Naive thymus-derived CD4-positive, alpha-beta T cell (primary cell): Measurements from ENCODE around the gene HIC1. TPM values are rescaled to one million over a fixed set of nuclear protein-coding genes. Genes with fewer than 3 reads are reported as not detected.
"Not testable (repeated sequence)": the region's sequence is repeated elsewhere in the genome, so short reads cannot be mapped to it uniquely, and the experiment has no call there.

Experiments
- ATAC-seq: fragments of 150-1000 bp; cut with Tn5 transposase; 2 replicates; pipeline ENCODE4 v1.10.0; 2021; ENCODE audit warnings: mild to moderate bottlenecking, moderate library complexity
- CTCF ChIA-PET: fragments of 350-600 bp; sonication (Branson Sonifier 250); formaldehyde crosslinking; loops from one replicate; lab custom pipeline; 2021; ENCODE audit warnings: antibody characterized with exemption; lab: Charles Lee
- POLR2A ChIA-PET: fragments of 350-600 bp; sonication (Branson Sonifier 250); formaldehyde crosslinking; loops from one replicate; lab custom pipeline; 2021; ENCODE audit warnings: antibody characterized with exemption, inconsistent platforms; lab: Charles Lee
- DNase-seq, 9 donors: peaks; one replicate each; pipeline versions ENCODE4 v3.0.0 to v3.0.0-alpha.2; 2020 to 2022; ENCODE audit warnings: mixed read lengths in 1 of 9
- H3K27ac ChIP-seq: one replicate; pipeline ENCODE4 v1.7.0; 2013; ENCODE audit warnings: mild to moderate bottlenecking, low read depth, low read length, moderate library complexity
- H3K27me3 ChIP-seq, 2 donors: one replicate each; pipeline ENCODE4 v1.7.0; 2013; ENCODE audit warnings: low read length in 2 of 2, mild to moderate bottlenecking in 2 of 2, moderate library complexity in 2 of 2; ENCODE audit not compliant: control insufficient read depth in 2 of 2, insufficient read depth in 2 of 2
- H3K36me3 ChIP-seq, 3 experiments: 1 replicate in 2 of 3; 2 replicates in 1 of 3; pipeline ENCODE4 v1.7.0; 2013; ENCODE audit warnings: low read length in 3 of 3, mild to moderate bottlenecking in 3 of 3, moderate library complexity in 1 of 3; ENCODE audit not compliant: insufficient read depth in 3 of 3, control insufficient read depth in 2 of 3
- H3K4me1 ChIP-seq, 2 donors: one replicate each; pipeline ENCODE4 v1.7.0; 2013; ENCODE audit warnings: low read length in 2 of 2, mild to moderate bottlenecking in 2 of 2, moderate library complexity in 1 of 2; ENCODE audit not compliant: control insufficient read depth in 2 of 2, insufficient read depth in 2 of 2
- H3K4me3 ChIP-seq: 2 replicates; pipeline ENCODE4 v1.7.0; 2013; ENCODE audit warnings: mild to moderate bottlenecking, low read length
- H3K9me3 ChIP-seq, 3 experiments: 1 replicate in 2 of 3; 2 replicates in 1 of 3; pipeline ENCODE4 v1.7.0; 2013; ENCODE audit warnings: low read length in 3 of 3; ENCODE audit not compliant: control insufficient read depth in 2 of 3
- H3K27ac Mint-ChIP-seq, 9 donors: one replicate each; pipeline ENCODE4 v1.8.0; 2020 to 2022; ENCODE audit warnings: mixed read lengths in 9 of 9, mild to moderate bottlenecking in 8 of 9, moderate library complexity in 5 of 9, inconsistent platforms in 2 of 9
- H3K27me3 Mint-ChIP-seq, 5 donors: one replicate each; pipeline ENCODE4 v1.8.0; 2021 to 2022; ENCODE audit warnings: mixed read lengths in 5 of 5, mild to moderate bottlenecking in 1 of 5
- H3K36me3 Mint-ChIP-seq, 5 donors: one replicate each; pipeline ENCODE4 v1.8.0; 2020 to 2022; ENCODE audit warnings: mixed read lengths in 5 of 5, mild to moderate bottlenecking in 3 of 5, inconsistent platforms in 1 of 5
- H3K4me1 Mint-ChIP-seq, 7 donors: one replicate each; pipeline ENCODE4 v1.8.0; 2020 to 2022; ENCODE audit warnings: mixed read lengths in 7 of 7, mild to moderate bottlenecking in 3 of 7, inconsistent platforms in 1 of 7
- H3K4me3 Mint-ChIP-seq, 10 donors: one replicate each; pipeline ENCODE4 v1.8.0; 2020 to 2022; ENCODE audit warnings: mild to moderate bottlenecking in 10 of 10, mixed read lengths in 10 of 10, moderate library complexity in 6 of 10, inconsistent platforms in 2 of 10
- H3K9me3 Mint-ChIP-seq, 11 donors: one replicate each; pipeline ENCODE4 v1.8.0; 2020 to 2022; ENCODE audit warnings: mixed read lengths in 11 of 11, mild to moderate bottlenecking in 4 of 11, inconsistent platforms in 1 of 11, moderate library complexity in 1 of 11
- intact Hi-C, 2 donors: fragments of 100-400 bp; cut with micrococcal nuclease; formaldehyde crosslinking; loops; one replicate each; pipeline ENCODE4 v1.15.1; 2023
- polyA plus RNA-seq, 2 donors: library from polyadenylated mRNA; unstranded; fragments of 300-500 nt; fragmentation: Illumina TruSeq; gene quantifications; one replicate each; pipeline ENCODE4 v1.2.3, GENCODE V29; 2021
- total RNA-seq, 6 experiments: library from RNA in 5 of 6; stranded (reverse) in 5 of 6; gene quantifications; 1 replicate in 5 of 6; 2 replicates in 1 of 6; pipeline ENCODE4 v1.2.3 and lab custom pipeline; 2021 to 2026

Gene HIC1
- total and polyA plus RNA-seq, 7 experiments from 2014 or later = 0.56 to 128 (median 1.7) TPM

GRCh38 chr17:2013220-2013993 is 41.5 kb upstream of the HIC1 start:
- H3K4me3 Mint-ChIP-seq, H3K27ac ChIP-seq, H3K9me3 Mint-ChIP-seq, intact Hi-C loops, H3K4me3 ChIP-seq, H3K27ac Mint-ChIP-seq, H3K36me3 ChIP-seq, ATAC-seq, CTCF ChIA-PET, H3K9me3 ChIP-seq, H3K4me1 Mint-ChIP-seq, DNase-seq, H3K36me3 Mint-ChIP-seq, POLR2A ChIA-PET, H3K27me3 ChIP-seq, H3K4me1 ChIP-seq: not testable (repeated sequence)
- peaks cover 0 to 24% (median 11%) of the 10 kb centered on the region in 5 donors for H3K27me3 Mint-ChIP-seq

- H3K36me3 ChIP-seq = no peaks in the 10 kb centered on the region
- intact Hi-C loops = no loop called here
- Mint-ChIP-seq H3K27me3 (peaks cover 0 to 28% (median 11%) of the 10 kb centered on the region in 5 donors), H3K36me3 (peaks cover 0 to 3% (median 0%) of the 10 kb centered on the region in 5 donors), H3K4me1 (peaks cover 0 to 4% (median 0%) of the 10 kb centered on the region in 7 donors), H3K27ac (no peak overlapping the region), H3K9me3 (no peaks in the 10 kb centered on the region), H3K4me3 (no peak overlapping the region)
- no peak overlapping the region for H3K4me3 ChIP-seq
- no peak for ATAC-seq
- H3K27ac ChIP-seq = no peak overlapping the region
- no peaks in the 10 kb centered on the region for H3K4me1 ChIP-seq
- DNase-seq = no peak
- no peaks in the 10 kb centered on the region for H3K27me3 ChIP-seq
- H3K9me3 ChIP-seq = no peaks in the 10 kb centered on the region
- ChIA-PET CTCF (no interaction called here), POLR2A (no interaction called here)
Observed at GRCh38 chr17:2013994-2014317, 40.9 kb upstream of the HIC1 start.

- DNase-seq (no peak), ATAC-seq (no peak)
- peaks cover 0 to 3% (median 0%) of the 10 kb centered on the region in 5 donors for H3K36me3 Mint-ChIP-seq
- Histone ChIP-seq H3K36me3 (no peaks in the 10 kb centered on the region), H3K9me3 (no peaks in the 10 kb centered on the region), H3K27ac (no peak overlapping the region), H3K27me3 (no peaks in the 10 kb centered on the region), H3K4me1 (no peaks in the 10 kb centered on the region), H3K4me3 (no peak overlapping the region)
- intact Hi-C loops = no loop called here
- ChIA-PET CTCF (no interaction called here), POLR2A (no interaction called here)
- peaks cover 7 to 40% (median 17%) of the 10 kb centered on the region in 5 donors for H3K27me3 Mint-ChIP-seq
- H3K27ac Mint-ChIP-seq = no peak overlapping the region
- peaks cover 0 to 4% (median 0%) of the 10 kb centered on the region in 7 donors for H3K4me1 Mint-ChIP-seq
- no peaks in the 10 kb centered on the region for H3K9me3 Mint-ChIP-seq
- no peak overlapping the region for H3K4me3 Mint-ChIP-seq
Observed at GRCh38 chr17:2015314-2015713, 39.6 kb upstream of the HIC1 start.

- ATAC-seq = no peak
- intact Hi-C loops = no loop called here
- CTCF ChIA-PET = no interaction called here
Observed at GRCh38 chr17:2016494-2016893, 38.4 kb upstream of the HIC1 start.

GRCh38 chr17:2017274-2017941 is 37.5 kb upstream of the HIC1 start:
- peaks cover 0 to 2% of the 10 kb centered on the region in 2 donors for H3K4me1 ChIP-seq
- ATAC-seq (no peak), DNase-seq (no peak)
- H3K9me3 ChIP-seq = no peaks in the 10 kb centered on the region
- no peak overlapping the region for H3K4me3 ChIP-seq
- ChIA-PET CTCF (no interaction called here), POLR2A (no interaction called here)
- no peaks in the 10 kb centered on the region for H3K36me3 ChIP-seq
- H3K27ac Mint-ChIP-seq = no peak overlapping the region
- H3K36me3 Mint-ChIP-seq = peaks cover 0 to under 1% (median 0%) of the 10 kb centered on the region in 5 donors
- H3K27me3 Mint-ChIP-seq = peaks cover 7 to 48% (median 17%) of the 10 kb centered on the region in 5 donors
- no peaks in the 10 kb centered on the region for H3K9me3 Mint-ChIP-seq
- no peak overlapping the region for H3K4me3 Mint-ChIP-seq
- intact Hi-C loops = no loop called here
- no peak overlapping the region for H3K27ac ChIP-seq
- H3K4me1 Mint-ChIP-seq = peaks cover 0 to 6% (median 1%) of the 10 kb centered on the region in 7 donors
- H3K27me3 ChIP-seq = no peaks in the 10 kb centered on the region

More at GRCh38 chr17:2016494-2016893, 38.4 kb upstream of the HIC1 start:
- Mint-ChIP-seq H3K4me3 (no peak overlapping the region), H3K4me1 (peaks cover 0 to 10% (median 0%) of the 10 kb centered on the region in 7 donors), H3K9me3 (no peaks in the 10 kb centered on the region), H3K27ac (no peak overlapping the region), H3K36me3 (peaks cover 0 to 3% (median 0%) of the 10 kb centered on the region in 5 donors), H3K27me3 (peaks cover 7 to 49% (median 18%) of the 10 kb centered on the region in 5 donors)
- DNase-seq = no peak
- H3K36me3 ChIP-seq = no peaks in the 10 kb centered on the region
- no peak overlapping the region for H3K27ac ChIP-seq
- POLR2A ChIA-PET = no interaction called here
- H3K9me3 ChIP-seq = no peaks in the 10 kb centered on the region
- no peak overlapping the region for H3K4me3 ChIP-seq
- no peaks in the 10 kb centered on the region for H3K4me1 ChIP-seq
- H3K27me3 ChIP-seq = no peaks in the 10 kb centered on the region

- Histone ChIP-seq H3K4me3 (no peak overlapping the region), H3K27me3 (peaks cover 0 to 3% of the 10 kb centered on the region in 2 donors), H3K36me3 (no peaks in the 10 kb centered on the region), H3K4me1 (peaks cover 0 to 12% of the 10 kb centered on the region in 2 donors), H3K27ac (no peak overlapping the region), H3K9me3 (no peaks in the 10 kb centered on the region)
- DNase-seq = no peak
- CTCF ChIA-PET = interaction anchor here (1.2 kb wide), 1 partner anchor 21 kb away, joined by 3 read pairs; no protein-coding TSS in a partner anchor
- peaks cover 7 to 54% (median 10%) of the 10 kb centered on the region in 5 donors for H3K27me3 Mint-ChIP-seq
- H3K4me3 Mint-ChIP-seq = no peak overlapping the region
- intact Hi-C loops = no loop called here
- H3K4me1 Mint-ChIP-seq = peaks cover 0 to 14% (median 12%) of the 10 kb centered on the region in 7 donors
- H3K27ac Mint-ChIP-seq = no peak overlapping the region
- no peaks in the 10 kb centered on the region for H3K9me3 Mint-ChIP-seq
- POLR2A ChIA-PET = no interaction called here
- no peak for ATAC-seq
- no peaks in the 10 kb centered on the region for H3K36me3 Mint-ChIP-seq
Observed at GRCh38 chr17:2018716-2019510, 36.0 kb upstream of the HIC1 start.
